CD1c-positive myeloid dendritic cell (primary cell): Measurements from ENCODE around the gene MC4R.
"Not testable (repeated sequence)": the region's sequence is repeated elsewhere in the genome, so short reads cannot be mapped to it uniquely, and the experiment has no call there.

Source experiments
- DNase-seq: peaks from one replicate; pipeline ENCODE4 v3.0.0-alpha.2; 2016; ENCODE audit errors: extremely low spot score

MC4R gene

GRCh38 chr18:60372596-60372995 is at the start of gene MC4R:
MC4R (minus strand) TSS chr18:60372775; CDS start chr18:60372349, 426 bp downstream.
- no peak for DNase-seq

- DNase-seq: not testable (repeated sequence)
Observed at GRCh38 chr18:60422306-60422705, 49.7 kb upstream of the MC4R start.

- no peak for DNase-seq
Observed at GRCh38 chr18:60421356-60422118, 49.0 kb upstream of the MC4R start.

- DNase-seq: no peak
Observed at GRCh38 chr18:60417946-60418345, 45.4 kb upstream of the MC4R start.

GRCh38 chr18:60413944-60414547 is 41.5 kb upstream of the MC4R start:
- DNase-seq: no peak

GRCh38 chr18:60411715-60412114 is 39.1 kb upstream of the MC4R start:
- DNase-seq: no peak

GRCh38 chr18:60406721-60407120 is 34.1 kb upstream of the MC4R start:
- DNase-seq: no peak

GRCh38 chr18:60404486-60405085 is 32.0 kb upstream of the MC4R start:
- DNase-seq: no peak

GRCh38 chr18:60401346-60401745 is 28.8 kb upstream of the MC4R start:
- DNase-seq: no peak

- DNase-seq: no peak
Observed at GRCh38 chr18:60391571-60392226, 19.1 kb upstream of the MC4R start.

- no peak for DNase-seq
Observed at GRCh38 chr18:60389314-60389713, 16.7 kb upstream of the MC4R start.

GRCh38 chr18:60385693-60386092 is 13.1 kb upstream of the MC4R start:
- no peak for DNase-seq

GRCh38 chr18:60383893-60384292 is 11.3 kb upstream of the MC4R start:
- no peak for DNase-seq

- DNase-seq: no peak
Observed at GRCh38 chr18:60377778-60378469, 5.3 kb upstream of the MC4R start.

- DNase-seq: no peak
Observed at GRCh38 chr18:60372132-60372531, 443 bp downstream of the MC4R start.

- no peak for DNase-seq
Observed at GRCh38 chr18:60358516-60358915, 14.1 kb downstream of the MC4R start.

- DNase-seq: no peak
Observed at GRCh38 chr18:60350941-60351340, 21.6 kb downstream of the MC4R start.

- no peak for DNase-seq
Observed at GRCh38 chr18:60350150-60350549, 22.4 kb downstream of the MC4R start.

- no peak for DNase-seq
Observed at GRCh38 chr18:60347526-60348045, 25.0 kb downstream of the MC4R start.

- no peak for DNase-seq
Observed at GRCh38 chr18:60339018-60339417, 33.6 kb downstream of the MC4R start.

GRCh38 chr18:60331890-60332289 is 40.7 kb downstream of the MC4R start:
- DNase-seq: no peak

- no peak for DNase-seq
Observed at GRCh38 chr18:60329131-60329530, 43.4 kb downstream of the MC4R start.
